Stromal cell of bone marrow (primary cell): Measurements from ENCODE around the gene VARS1.
A peak's percentile ranks its signal among the peaks of the same experiment; 100 is the strongest.
"Not testable (repeated sequence)": the region's sequence is repeated elsewhere in the genome, so short reads cannot be mapped to it uniquely, and the experiment has no call there.

Source experiments
- DNase-seq: peaks from one replicate; pipeline ENCODE4 v3.0.0-alpha.2; 2012; ENCODE audit warnings: low read depth

The VARS1 gene

GRCh38 chr6:31822036-31822821 is 26.7 kb upstream of the VARS1 start:
- peak; percentile 86 for DNase-seq

GRCh38 chr6:31821301-31822035 is 25.9 kb upstream of the VARS1 start:
- no peak for DNase-seq

GRCh38 chr6:31820399-31820798 is 24.8 kb upstream of the VARS1 start:
- DNase-seq = not testable (repeated sequence)

- no peak for DNase-seq
Measured at GRCh38 chr6:31819871-31820299, 24.3 kb upstream of the VARS1 start.

- DNase-seq = not testable (repeated sequence)
Measured at GRCh38 chr6:31817929-31818511, 22.5 kb upstream of the VARS1 start.

- not testable (repeated sequence) for DNase-seq
Measured at GRCh38 chr6:31817133-31817928, 21.8 kb upstream of the VARS1 start.

- peak; percentile 95 for DNase-seq
Measured at GRCh38 chr6:31815025-31815838, 19.7 kb upstream of the VARS1 start, which contains the start of the genes HSPA1A and HSPA1L. Gene HSPA1A, plus strand, starts transcription at chr6:31815543. Its CDS starts 214 bp downstream, at chr6:31815757. Gene HSPA1L, minus strand, starts transcription at chr6:31815283. Its CDS starts 3,311 bp downstream, at chr6:31811972.

GRCh38 chr6:31814677-31815024 is 19.1 kb upstream of the VARS1 start:
- DNase-seq = peak; percentile 98

GRCh38 chr6:31813465-31813849 is 17.9 kb upstream of the VARS1 start:
- no peak for DNase-seq

- DNase-seq = no peak
Measured at GRCh38 chr6:31811645-31812044, 16.1 kb upstream of the VARS1 start.

GRCh38 chr6:31808599-31808998 is 13.0 kb upstream of the VARS1 start:
- not testable (repeated sequence) for DNase-seq

- peak; percentile 94 for DNase-seq
Measured at GRCh38 chr6:31806470-31807272, 11.1 kb upstream of the VARS1 start, which contains the start of gene LSM2. Gene LSM2, minus strand, starts transcription at chr6:31806966. Its CDS starts 209 bp downstream, at chr6:31806757.

GRCh38 chr6:31805939-31806469 is 10.5 kb upstream of the VARS1 start:
- no peak for DNase-seq

- not testable (repeated sequence) for DNase-seq
Measured at GRCh38 chr6:31801031-31801927, 5.7 kb upstream of the VARS1 start.

- DNase-seq = no peak
Measured at GRCh38 chr6:31799781-31800180, 4.2 kb upstream of the VARS1 start.

- DNase-seq = no peak
Measured at GRCh38 chr6:31797588-31797987, 2.0 kb upstream of the VARS1 start.

- DNase-seq = no peak
Measured at GRCh38 chr6:31796993-31797385, 1.4 kb upstream of the VARS1 start.

- DNase-seq = no peak
Measured at GRCh38 chr6:31794866-31795615, 511 bp downstream of the VARS1 start.
